SK-N-SH (cell line): ENCODE measurements around the gene PLEKHM2.

ENCODE experiments used
- EP300 ChIP-seq, 2 experiments: IDR thresholded peaks; 2 replicates each; pipeline versions ENCODE4 v1.4.0 to v1.6.1; 2012; ENCODE audit warnings: borderline replicate concordance in 1 of 2, low read depth in 1 of 2, low read length in 1 of 2
- EZH2phosphoT487 ChIP-seq: fragments of 200-600 bp; sonication (generic); IDR thresholded peaks from 2 replicates; pipeline ENCODE4 v1.6.1; 2017; ENCODE audit warnings: low read depth, mixed run types, mild to moderate bottlenecking, antibody characterized with exemption, moderate library complexity, borderline replicate concordance
- JUND ChIP-seq: IDR thresholded peaks from 2 replicates; pipeline ENCODE4 v1.4.0; 2012
- MXI1 ChIP-seq: IDR thresholded peaks from 2 replicates; pipeline ENCODE4 v1.6.1; 2012; ENCODE audit warnings: mild to moderate bottlenecking, low read depth, low read length, improper control_type of control experiment
- NFIC ChIP-seq: IDR thresholded peaks from 2 replicates; pipeline ENCODE4 v1.4.0; 2012; ENCODE audit warnings: borderline replicate concordance
- RAD21 ChIP-seq: IDR thresholded peaks from 2 replicates; pipeline ENCODE4 v1.6.1; 2012; ENCODE audit warnings: mild to moderate bottlenecking, low read length
- SMC3 ChIP-seq: IDR thresholded peaks from 2 replicates; pipeline ENCODE4 v1.6.1; 2012; ENCODE audit warnings: low read depth, low read length, improper control_type of control experiment
- TAF1 ChIP-seq: IDR thresholded peaks from 2 replicates; pipeline ENCODE4 v1.6.1; 2012; ENCODE audit warnings: low read depth, mild to moderate bottlenecking, low read length, moderate library complexity, borderline replicate concordance
- YY1 ChIP-seq: IDR thresholded peaks from 2 replicates; pipeline ENCODE4 v1.4.0; 2012; ENCODE audit warnings: low read depth, mild to moderate bottlenecking
- TF ChIP-seq, protein P1 (sequence below): fragments of 200-600 bp; sonication (generic); IDR thresholded peaks from 2 replicates; pipeline ENCODE4 v1.6.1; 2017; ENCODE audit warnings: antibody characterized with exemption, mild to moderate bottlenecking, moderate library complexity
- TF ChIP-seq, protein P2 (sequence below): IDR thresholded peaks from 2 replicates; pipeline ENCODE4 v1.4.0; 2012; ENCODE audit warnings: low read depth
- TF ChIP-seq, protein P3 (sequence below): IDR thresholded peaks from 2 replicates; pipeline ENCODE4 v1.4.0; 2012; ENCODE audit warnings: low read depth, borderline replicate concordance
- TF ChIP-seq, protein P4 (sequence below): IDR thresholded peaks from 2 replicates; pipeline ENCODE4 v1.6.1; 2012; ENCODE audit warnings: mild to moderate bottlenecking, low read depth, low read length, moderate library complexity

DNA sequence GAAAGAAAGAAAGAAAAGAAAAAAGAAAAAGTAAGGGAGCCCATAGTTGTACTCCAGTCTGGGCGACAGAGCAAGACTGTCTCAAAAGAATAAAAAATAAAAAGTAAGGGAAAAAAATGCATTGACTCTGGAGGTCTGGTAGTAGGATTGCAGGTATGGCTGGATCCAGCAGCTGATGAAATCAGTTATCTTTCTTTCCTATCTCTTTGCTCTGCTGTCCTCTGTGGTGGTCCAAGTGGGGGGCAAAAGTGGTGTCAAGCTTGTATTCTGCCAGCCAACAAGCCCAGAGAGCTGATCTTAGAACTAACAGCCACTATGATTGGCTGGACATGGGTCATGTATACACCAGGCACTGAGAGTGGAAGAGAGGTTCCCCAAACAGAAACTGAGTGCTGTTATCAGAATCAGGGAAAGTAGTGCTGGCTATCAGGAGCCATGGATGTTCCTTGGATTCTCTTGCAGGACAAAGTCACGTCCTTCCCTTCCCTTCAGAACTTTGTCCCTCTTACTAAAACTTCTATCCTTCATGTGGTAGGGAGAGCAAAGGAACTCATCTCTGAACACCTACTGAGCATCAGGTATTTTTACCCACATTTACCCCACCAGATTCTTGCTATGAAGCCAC, 71.0 kb downstream of the PLEKHM2 start:
- TF ChIP-seq, protein P1, sequence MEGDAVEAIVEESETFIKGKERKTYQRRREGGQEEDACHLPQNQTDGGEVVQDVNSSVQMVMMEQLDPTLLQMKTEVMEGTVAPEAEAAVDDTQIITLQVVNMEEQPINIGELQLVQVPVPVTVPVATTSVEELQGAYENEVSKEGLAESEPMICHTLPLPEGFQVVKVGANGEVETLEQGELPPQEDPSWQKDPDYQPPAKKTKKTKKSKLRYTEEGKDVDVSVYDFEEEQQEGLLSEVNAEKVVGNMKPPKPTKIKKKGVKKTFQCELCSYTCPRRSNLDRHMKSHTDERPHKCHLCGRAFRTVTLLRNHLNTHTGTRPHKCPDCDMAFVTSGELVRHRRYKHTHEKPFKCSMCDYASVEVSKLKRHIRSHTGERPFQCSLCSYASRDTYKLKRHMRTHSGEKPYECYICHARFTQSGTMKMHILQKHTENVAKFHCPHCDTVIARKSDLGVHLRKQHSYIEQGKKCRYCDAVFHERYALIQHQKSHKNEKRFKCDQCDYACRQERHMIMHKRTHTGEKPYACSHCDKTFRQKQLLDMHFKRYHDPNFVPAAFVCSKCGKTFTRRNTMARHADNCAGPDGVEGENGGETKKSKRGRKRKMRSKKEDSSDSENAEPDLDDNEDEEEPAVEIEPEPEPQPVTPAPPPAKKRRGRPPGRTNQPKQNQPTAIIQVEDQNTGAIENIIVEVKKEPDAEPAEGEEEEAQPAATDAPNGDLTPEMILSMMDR, result no peak
- TF ChIP-seq RAD21 (no peak), NFIC (no peak), EP300 (IDR thresholded peaks at IDR 0.05; ENCODE audit: borderline replicate concordance in 1 of 2, low read depth in 1 of 2, low read length in 1 of 2) (no peak), EZH2phosphoT487 (no peak), TAF1 (no peak), YY1 (no peak), MXI1 (no peak), JUND (no peak), SMC3 (no peak)
- TF ChIP-seq, protein P2, sequence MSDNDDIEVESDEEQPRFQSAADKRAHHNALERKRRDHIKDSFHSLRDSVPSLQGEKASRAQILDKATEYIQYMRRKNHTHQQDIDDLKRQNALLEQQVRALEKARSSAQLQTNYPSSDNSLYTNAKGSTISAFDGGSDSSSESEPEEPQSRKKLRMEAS, result no peak
- TF ChIP-seq, protein P3, sequence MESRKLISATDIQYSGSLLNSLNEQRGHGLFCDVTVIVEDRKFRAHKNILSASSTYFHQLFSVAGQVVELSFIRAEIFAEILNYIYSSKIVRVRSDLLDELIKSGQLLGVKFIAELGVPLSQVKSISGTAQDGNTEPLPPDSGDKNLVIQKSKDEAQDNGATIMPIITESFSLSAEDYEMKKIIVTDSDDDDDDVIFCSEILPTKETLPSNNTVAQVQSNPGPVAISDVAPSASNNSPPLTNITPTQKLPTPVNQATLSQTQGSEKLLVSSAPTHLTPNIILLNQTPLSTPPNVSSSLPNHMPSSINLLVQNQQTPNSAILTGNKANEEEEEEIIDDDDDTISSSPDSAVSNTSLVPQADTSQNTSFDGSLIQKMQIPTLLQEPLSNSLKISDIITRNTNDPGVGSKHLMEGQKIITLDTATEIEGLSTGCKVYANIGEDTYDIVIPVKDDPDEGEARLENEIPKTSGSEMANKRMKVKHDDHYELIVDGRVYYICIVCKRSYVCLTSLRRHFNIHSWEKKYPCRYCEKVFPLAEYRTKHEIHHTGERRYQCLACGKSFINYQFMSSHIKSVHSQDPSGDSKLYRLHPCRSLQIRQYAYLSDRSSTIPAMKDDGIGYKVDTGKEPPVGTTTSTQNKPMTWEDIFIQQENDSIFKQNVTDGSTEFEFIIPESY, result no peak
- TF ChIP-seq, protein P4, sequence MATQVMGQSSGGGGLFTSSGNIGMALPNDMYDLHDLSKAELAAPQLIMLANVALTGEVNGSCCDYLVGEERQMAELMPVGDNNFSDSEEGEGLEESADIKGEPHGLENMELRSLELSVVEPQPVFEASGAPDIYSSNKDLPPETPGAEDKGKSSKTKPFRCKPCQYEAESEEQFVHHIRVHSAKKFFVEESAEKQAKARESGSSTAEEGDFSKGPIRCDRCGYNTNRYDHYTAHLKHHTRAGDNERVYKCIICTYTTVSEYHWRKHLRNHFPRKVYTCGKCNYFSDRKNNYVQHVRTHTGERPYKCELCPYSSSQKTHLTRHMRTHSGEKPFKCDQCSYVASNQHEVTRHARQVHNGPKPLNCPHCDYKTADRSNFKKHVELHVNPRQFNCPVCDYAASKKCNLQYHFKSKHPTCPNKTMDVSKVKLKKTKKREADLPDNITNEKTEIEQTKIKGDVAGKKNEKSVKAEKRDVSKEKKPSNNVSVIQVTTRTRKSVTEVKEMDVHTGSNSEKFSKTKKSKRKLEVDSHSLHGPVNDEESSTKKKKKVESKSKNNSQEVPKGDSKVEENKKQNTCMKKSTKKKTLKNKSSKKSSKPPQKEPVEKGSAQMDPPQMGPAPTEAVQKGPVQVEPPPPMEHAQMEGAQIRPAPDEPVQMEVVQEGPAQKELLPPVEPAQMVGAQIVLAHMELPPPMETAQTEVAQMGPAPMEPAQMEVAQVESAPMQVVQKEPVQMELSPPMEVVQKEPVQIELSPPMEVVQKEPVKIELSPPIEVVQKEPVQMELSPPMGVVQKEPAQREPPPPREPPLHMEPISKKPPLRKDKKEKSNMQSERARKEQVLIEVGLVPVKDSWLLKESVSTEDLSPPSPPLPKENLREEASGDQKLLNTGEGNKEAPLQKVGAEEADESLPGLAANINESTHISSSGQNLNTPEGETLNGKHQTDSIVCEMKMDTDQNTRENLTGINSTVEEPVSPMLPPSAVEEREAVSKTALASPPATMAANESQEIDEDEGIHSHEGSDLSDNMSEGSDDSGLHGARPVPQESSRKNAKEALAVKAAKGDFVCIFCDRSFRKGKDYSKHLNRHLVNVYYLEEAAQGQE, result no peak
